Transverse colon (tissue), 4 donors: Measurements from ENCODE around the gene PMFBP1. TPM values are rescaled to one million over a fixed set of nuclear protein-coding genes. Genes with fewer than 3 reads are reported as not detected.

ENCODE experiments used
- DNase-seq: peaks from one replicate; pipeline ENCODE4 v3.0.0-alpha.2; 2019
- H3K27ac ChIP-seq, 4 donors: fragments of 200-600 bp; sonication (generic); 2 replicates each; pipeline ENCODE4 v1.5.1; 2016 to 2018; ENCODE audit warnings: inconsistent platforms in 4 of 4
- H3K27me3 ChIP-seq: fragments of 200-600 bp; sonication (generic); 2 replicates; pipeline ENCODE4 v1.5.1; 2017; ENCODE audit warnings: inconsistent platforms
- H3K36me3 ChIP-seq, 4 donors: fragments of 200-600 bp; sonication (generic); 2 replicates each; pipeline ENCODE4 v1.5.1; 2017 to 2019; ENCODE audit warnings: inconsistent platforms in 4 of 4
- H3K4me1 ChIP-seq, 4 donors: fragments of 200-600 bp; sonication (generic); 2 replicates each; pipeline ENCODE4 v1.5.1; 2017 to 2020; ENCODE audit warnings: inconsistent platforms in 4 of 4
- H3K4me3 ChIP-seq, 4 donors: fragments of 200-600 bp; sonication (generic); 1 replicate in 1 of 4; 2 replicates in 3 of 4; pipeline versions ENCODE4 v1.5.1 to v1.6.1; 2017 to 2019; ENCODE audit warnings: inconsistent platforms in 4 of 4
- H3K9me3 ChIP-seq, 2 donors: fragments of 200-600 bp; sonication (generic); 2 replicates each; pipeline ENCODE4 v1.5.1; 2017 to 2019; ENCODE audit warnings: inconsistent platforms in 2 of 2
- CTCF ChIP-seq, 5 experiments: fragments of 200-600 bp in 3 of 5; fragments of 450-650 bp in 2 of 5; sonication (generic) in 3 of 5; IDR thresholded peaks; 1 replicate in 2 of 5; 2 replicates in 3 of 5; pipeline ENCODE4 v1.5.1; 2016 to 2017; ENCODE audit warnings: antibody characterized with exemption in 5 of 5, inconsistent platforms in 3 of 5, mild to moderate bottlenecking in 2 of 5, moderate library complexity in 1 of 5
- EP300 ChIP-seq: sonication (generic); formaldehyde crosslinking; IDR thresholded peaks from one replicate; pipeline ENCODE4 v1.6.1; 2017; ENCODE audit warnings: antibody characterized with exemption, low read depth
- POLR2A ChIP-seq: fragments of 450-650 bp; IDR thresholded peaks from one replicate; pipeline ENCODE4 v1.6.1; 2016; ENCODE audit warnings: antibody characterized with exemption, mild to moderate bottlenecking, moderate library complexity
- POLR2AphosphoS5 ChIP-seq, 3 donors: sonication (generic); formaldehyde crosslinking; IDR thresholded peaks; one replicate each; pipeline ENCODE4 v1.6.1; 2016; ENCODE audit warnings: antibody characterized with exemption in 3 of 3
- WGBS, 2 donors: methylation state at CpG; one replicate each; pipeline ENCODE4 v1.1.5; 2018; ENCODE audit warnings: low coverage in 1 of 2; 5-methylcytosine and 5-hydroxymethylcytosine counted together
- in situ Hi-C, 4 donors: fragments of 200-750 bp; cut with MboI; loops; one replicate each; pipeline versions ENCODE4 v1.15.0 to v1.15.1; 2017; ENCODE audit warnings: low sequenced_read_pairs in 3 of 4, low pct_ligation_motif_present in 1 of 4, low pct_unique_long_range_greater_than_20kb in 1 of 4
- intact Hi-C: fragments of 100-400 bp; cut with DNase I; formaldehyde crosslinking; loops from one replicate; pipeline ENCODE4 v1.15.1; 2023; ENCODE audit warnings: low total_unique reads
- total RNA-seq, 4 donors: library from RNA; depleted of rRNA; stranded (reverse); fragments of >200 nt; gene quantifications; one replicate each; pipeline ENCODE4 v1.1.0, GENCODE V29; 2016

PMFBP1 gene
- total RNA-seq, 4 donors from 2014 or later: 0.75 to 8.4 (median 4.2) TPM

- no peaks in the 10 kb centered on the region for H3K4me1 ChIP-seq
- intact Hi-C loops (no loop called here), in situ Hi-C loops (loop anchor here in 1 of 4 donors (25.0 kb wide), 1 partner anchor 325 kb away; no protein-coding TSS in a partner anchor)
- no peak for DNase-seq
- H3K27ac ChIP-seq: no peak overlapping the region
- H3K36me3 ChIP-seq: no peaks in the 10 kb centered on the region
- no peaks in the 10 kb centered on the region for H3K27me3 ChIP-seq
- no peaks in the 10 kb centered on the region for H3K9me3 ChIP-seq
- 87 to 88% methylated on average over 3 to 15 of the region's 15 CpGs for WGBS, 2 donors
- H3K4me3 ChIP-seq: no peak overlapping the region
- no peak for TF ChIP-seq EP300
- no peak for TF ChIP-seq POLR2AphosphoS5 (IDR thresholded peaks at IDR 0.05)
- TF ChIP-seq CTCF (IDR thresholded peaks at IDR 0.05): no peak
- TF ChIP-seq POLR2A: no peak
These were observed 34.4 kb downstream of the PMFBP1 start for GRCh38 chr16:72137380-72138063.

- Histone ChIP-seq H3K27ac (no peak overlapping the region), H3K27me3 (no peaks in the 10 kb centered on the region), H3K9me3 (no peaks in the 10 kb centered on the region), H3K4me1 (no peaks in the 10 kb centered on the region), H3K4me3 (no peak overlapping the region), H3K36me3 (no peaks in the 10 kb centered on the region)
- 96 to 100% methylated on average over 2 of the region's 2 CpGs for WGBS, 2 donors
- no peak for TF ChIP-seq POLR2A
- no peak for TF ChIP-seq POLR2AphosphoS5 (IDR thresholded peaks at IDR 0.05)
- TF ChIP-seq EP300: no peak
- no peak for TF ChIP-seq CTCF (IDR thresholded peaks at IDR 0.05)
- intact Hi-C loops (no loop called here), in situ Hi-C loops (loop anchor here in 1 of 4 donors (25.0 kb wide), 1 partner anchor 328 kb away; no protein-coding TSS in a partner anchor)
- no peak for DNase-seq
These were observed 37.4 kb downstream of the PMFBP1 start for GRCh38 chr16:72134507-72134906.

- 78% methylated on average over 3 of the region's 3 CpGs; no CpG with 5 or more reads in 1 of the 2 donors for WGBS, 2 donors
- Histone ChIP-seq H3K4me3 (no peak overlapping the region), H3K36me3 (no peaks in the 10 kb centered on the region), H3K4me1 (no peaks in the 10 kb centered on the region), H3K27ac (no peak overlapping the region), H3K9me3 (no peaks in the 10 kb centered on the region), H3K27me3 (no peaks in the 10 kb centered on the region)
- no peak for DNase-seq
- intact Hi-C loops: no loop called here
- TF ChIP-seq POLR2A (no peak), CTCF (IDR thresholded peaks at IDR 0.05) (no peak), POLR2AphosphoS5 (IDR thresholded peaks at IDR 0.05) (no peak), EP300 (no peak)
- in situ Hi-C loops: loop anchor here in 1 of 4 donors (25.0 kb wide), 1 partner anchor 330 kb away; no protein-coding TSS in a partner anchor
These were observed 39.2 kb downstream of the PMFBP1 start for GRCh38 chr16:72132726-72133125.

GRCh38 chr16:72131036-72131435 lies 40.9 kb downstream of the PMFBP1 start:
- Histone ChIP-seq H3K9me3 (no peaks in the 10 kb centered on the region), H3K4me3 (no peak overlapping the region), H3K36me3 (no peaks in the 10 kb centered on the region), H3K27ac (no peak overlapping the region), H3K27me3 (no peaks in the 10 kb centered on the region), H3K4me1 (no peaks in the 10 kb centered on the region)
- in situ Hi-C loops: loop anchor here in 1 of 4 donors (25.0 kb wide), 1 partner anchor 331 kb away; no protein-coding TSS in a partner anchor
- 66 to 81% methylated on average over 6 of the region's 6 CpGs for WGBS, 2 donors
- DNase-seq: no peak
- TF ChIP-seq POLR2AphosphoS5 (IDR thresholded peaks at IDR 0.05) (no peak), CTCF (IDR thresholded peaks at IDR 0.05) (no peak), POLR2A (no peak), EP300 (no peak)
- intact Hi-C loops: no loop called here
